ENCODE measurements around the gene RANBP17.

The RANBP17 gene

DNA sequence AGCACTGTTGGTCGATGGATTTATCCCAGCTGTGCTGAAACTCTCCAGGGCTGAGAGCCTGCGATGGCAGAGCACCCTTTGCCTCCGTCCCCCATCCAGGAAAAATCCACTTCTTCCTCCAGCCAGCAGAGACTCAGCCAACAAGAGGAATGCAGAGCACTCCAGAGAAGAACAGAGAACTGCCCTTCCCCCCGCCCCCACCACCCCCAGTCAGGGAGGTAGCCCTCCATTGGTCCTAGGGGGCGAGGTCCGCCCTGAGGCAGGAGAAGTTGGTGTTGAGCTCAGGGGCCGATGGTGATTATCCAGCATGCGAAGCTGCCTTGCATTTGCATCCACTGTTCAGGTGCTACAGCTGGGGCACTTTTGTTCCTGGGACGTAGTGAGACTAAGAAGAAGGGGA, 456.2 kb downstream of the RANBP17 start:
- no peak for DNase-seq (ENCODE audit: low spot score)

GRCh38 chr5:171321447-171321846, 459.6 kb downstream of the RANBP17 start:
- DNase-seq (ENCODE audit: low spot score): no peak

- DNase-seq (ENCODE audit: low spot score): no peak
These were observed 460.7 kb downstream of the RANBP17 start for GRCh38 chr5:171322527-171322926.

- no peak for DNase-seq (ENCODE audit: low spot score)
These were observed 461.2 kb downstream of the RANBP17 start for GRCh38 chr5:171323007-171323406.

GRCh38 chr5:171323806-171324632, 462.2 kb downstream of the RANBP17 start:
- DNase-seq (ENCODE audit: low spot score): no peak

DNA sequence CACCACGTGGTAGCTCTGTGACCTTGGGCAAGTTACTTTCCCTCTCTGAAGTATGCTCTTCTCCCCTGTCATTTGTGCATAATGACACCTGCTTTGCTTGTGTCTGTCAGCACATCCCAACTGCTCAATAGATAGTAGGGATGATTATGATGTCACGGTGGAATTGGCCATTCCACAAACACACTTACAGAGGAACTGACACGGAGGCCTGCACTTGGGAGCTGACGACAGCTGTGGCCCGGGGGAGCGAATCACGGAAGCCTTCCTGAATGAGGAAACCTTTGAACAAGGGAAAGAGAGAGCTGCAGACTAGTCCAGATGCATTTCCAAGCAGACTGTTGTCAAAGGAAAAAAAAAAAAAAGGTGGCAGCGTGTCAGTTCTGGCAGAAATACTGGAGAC, 468.2 kb downstream of the RANBP17 start:
- DNase-seq (ENCODE audit: low spot score): no peak

GRCh38 chr5:171335616-171336015, 473.8 kb downstream of the RANBP17 start:
- no peak for DNase-seq (ENCODE audit: low spot score)

- DNase-seq (ENCODE audit: low spot score): peak; percentile 4
These were observed 474.8 kb downstream of the RANBP17 start for GRCh38 chr5:171336521-171337209.

DNA sequence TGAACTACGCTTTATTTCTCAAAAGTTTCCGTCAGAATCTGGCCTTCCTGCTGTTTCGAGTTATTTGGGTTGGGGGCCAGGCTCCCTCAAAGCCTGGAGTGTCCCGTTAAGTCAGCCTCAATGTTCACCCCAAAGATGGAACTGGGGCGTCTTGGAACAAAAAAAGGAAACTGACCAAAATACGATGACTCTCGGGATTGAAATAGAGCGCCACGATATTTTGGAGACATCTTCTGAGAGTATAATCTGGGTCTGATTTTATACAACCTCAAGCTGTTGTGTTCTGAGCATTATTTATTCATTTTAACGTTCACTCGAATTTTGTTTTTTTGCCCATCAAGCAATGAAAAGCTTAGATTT, 475.4 kb downstream of the RANBP17 start:
- no peak for DNase-seq (ENCODE audit: low spot score)

GRCh38 chr5:171340042-171340441, 478.2 kb downstream of the RANBP17 start:
- DNase-seq (ENCODE audit: low spot score): no peak

DNA sequence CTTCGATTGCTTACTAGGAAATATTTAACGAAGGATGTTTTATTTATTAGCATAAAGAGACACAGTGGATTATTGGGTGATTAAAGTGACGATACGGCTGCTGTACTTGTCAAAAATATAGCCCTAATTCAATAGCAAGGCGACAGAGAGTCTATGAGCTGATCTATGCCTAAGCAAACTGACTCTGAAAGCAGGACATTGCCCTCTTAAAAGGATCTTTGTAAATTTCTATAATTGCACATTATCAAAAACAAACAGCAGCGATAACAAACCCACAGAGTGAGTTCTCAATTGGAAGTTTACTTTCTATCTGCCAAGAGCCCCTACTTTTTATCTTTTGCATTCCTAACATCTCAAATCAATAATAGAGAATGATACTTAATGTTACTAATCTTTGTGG, 478.7 kb downstream of the RANBP17 start:
- DNase-seq (ENCODE audit: low spot score): no peak

DNA sequence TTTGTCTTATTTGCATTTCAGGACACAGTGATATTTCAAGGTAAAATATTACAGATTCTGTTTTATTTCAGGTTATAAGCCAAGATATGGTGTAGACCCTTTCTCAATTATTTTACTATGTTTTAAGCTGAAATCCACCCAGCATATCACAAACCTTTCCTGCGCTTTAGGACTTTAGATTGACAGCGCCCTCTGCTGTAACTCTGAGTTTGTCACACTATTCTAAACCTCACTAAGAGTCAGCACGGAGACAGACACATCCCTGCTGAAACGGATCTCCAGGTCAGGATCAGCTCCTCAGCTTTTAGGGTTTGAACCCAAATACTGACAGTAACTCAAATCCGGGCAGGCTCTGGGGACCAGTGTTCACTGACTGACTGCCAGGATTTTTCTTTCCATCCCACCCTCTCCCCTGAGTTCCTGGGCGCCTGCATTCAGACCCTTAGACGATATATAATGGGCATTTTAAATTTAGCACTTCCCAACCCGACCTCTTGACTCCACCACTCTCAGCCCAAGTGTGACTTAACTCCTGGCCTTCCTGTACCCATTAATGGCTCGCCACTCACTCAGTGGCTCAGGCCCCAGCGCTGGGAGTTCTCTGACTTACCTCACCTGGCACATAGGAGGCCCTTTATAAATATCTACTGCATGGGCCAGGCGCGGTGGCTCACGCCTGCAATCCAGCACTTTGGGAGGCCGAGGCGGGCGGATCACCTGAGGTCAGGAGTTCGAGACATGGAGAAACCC, 480.7 kb downstream of the RANBP17 start:
- DNase-seq (ENCODE audit: low spot score): peak; percentile 12

DNA sequence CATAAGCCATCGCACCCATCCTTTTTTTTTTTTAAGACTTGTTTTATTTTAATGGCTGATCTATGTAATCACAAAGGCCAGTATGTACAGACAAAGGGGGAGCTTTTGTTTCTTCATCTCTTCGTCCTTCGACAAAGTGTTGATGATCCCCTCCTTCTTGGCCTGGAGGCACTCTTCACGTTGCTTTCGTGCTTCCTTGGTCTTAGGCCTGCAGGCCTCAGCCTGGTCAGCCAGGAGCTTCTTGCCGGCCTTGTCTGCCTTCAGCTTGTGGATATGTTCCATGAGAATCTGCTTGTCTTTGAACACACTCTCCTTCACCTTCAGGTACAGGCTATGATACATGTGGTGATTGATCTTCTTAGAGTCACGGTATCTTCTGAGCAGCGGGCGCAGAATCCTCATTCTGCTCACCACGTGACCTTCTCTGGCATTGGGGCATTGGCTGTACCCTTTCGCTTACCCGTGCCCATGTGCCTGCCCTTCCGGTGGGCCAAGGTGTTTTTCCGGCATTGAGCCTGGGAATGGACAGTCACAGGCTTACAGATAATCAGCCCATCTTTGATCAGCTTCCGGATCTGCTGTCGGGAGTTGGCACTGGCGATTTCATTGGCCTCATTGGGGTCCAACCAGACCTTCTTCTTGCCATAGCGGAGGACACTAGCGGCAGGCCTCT, 483.3 kb downstream of the RANBP17 start:
- no peak for DNase-seq (ENCODE audit: low spot score)

Data from COLO829 (cell line).